Erythroblast (primary cell): ENCODE data around the gene APBA1.

ENCODE experiments used
- GATA1 ChIP-seq: IDR thresholded peaks from 2 replicates; pipeline ENCODE4 v1.6.1; 2011; ENCODE audit warnings: low read depth, mild to moderate bottlenecking, control low read depth, low read length, moderate library complexity
- POLR2A ChIP-seq: IDR thresholded peaks from 2 replicates; pipeline ENCODE4 v1.6.1; 2011; ENCODE audit warnings: mild to moderate bottlenecking, low read length

DNA sequence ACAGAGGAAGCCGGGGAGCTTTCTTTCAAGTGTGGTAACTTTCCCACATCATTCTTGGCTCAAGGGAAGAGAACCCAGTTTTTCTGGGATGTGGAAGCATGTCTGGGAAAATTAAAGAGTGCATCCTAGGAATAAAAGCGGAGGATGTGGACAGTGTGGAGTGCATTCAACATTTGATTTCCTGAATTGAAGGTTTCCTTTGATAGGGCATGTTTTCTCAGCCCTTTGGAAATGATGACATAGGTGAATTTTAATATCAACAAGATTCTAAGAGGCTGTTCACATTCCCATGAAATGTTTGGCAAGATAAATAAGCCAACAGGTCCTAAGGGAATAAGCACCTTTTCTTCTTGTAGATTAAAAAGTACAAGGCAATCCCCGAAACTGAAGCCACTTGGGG lies 283.6 kb downstream of the APBA1 start:
- TF ChIP-seq POLR2A (no peak), GATA1 (no peak)
